ENCODE data around the gene TBC1D22B.
"Not testable (repeated sequence)": the region's sequence is repeated elsewhere in the genome, so short reads cannot be mapped to it uniquely, and the experiment has no call there.

Gene TBC1D22B

GRCh38 chr6:37324131-37325033, 66.8 kb downstream of the TBC1D22B start:
- no peak for TF ChIP-seq CTCF (IDR thresholded peaks at IDR 0.05; ENCODE audit: low read depth, low read length)
- no peak for DNase-seq (ENCODE audit: extremely low read depth, low read depth)

GRCh38 chr6:37330345-37330744, 72.8 kb downstream of the TBC1D22B start:
- not testable (repeated sequence) for DNase-seq (ENCODE audit: extremely low read depth, low read depth)

- DNase-seq (ENCODE audit: extremely low read depth, low read depth) = no peak
- TF ChIP-seq CTCF (IDR thresholded peaks at IDR 0.05; ENCODE audit: low read depth, low read length) = no peak
These were observed 73.5 kb downstream of the TBC1D22B start for GRCh38 chr6:37331047-37331446.

GRCh38 chr6:37332894-37333293, 75.3 kb downstream of the TBC1D22B start:
- TF ChIP-seq CTCF (IDR thresholded peaks at IDR 0.05; ENCODE audit: low read depth, low read length) = no peak
- no peak for DNase-seq (ENCODE audit: extremely low read depth, low read depth)

- no peak for DNase-seq (ENCODE audit: extremely low read depth, low read depth)
- TF ChIP-seq CTCF (IDR thresholded peaks at IDR 0.05; ENCODE audit: low read depth, low read length) = no peak
These were observed 76.5 kb downstream of the TBC1D22B start for GRCh38 chr6:37334047-37334446.

GRCh38 chr6:37338317-37338716, 80.7 kb downstream of the TBC1D22B start:
- not testable (repeated sequence) for DNase-seq (ENCODE audit: extremely low read depth, low read depth)

- no peak for DNase-seq (ENCODE audit: extremely low read depth, low read depth)
- no peak for TF ChIP-seq CTCF (IDR thresholded peaks at IDR 0.05; ENCODE audit: low read depth, low read length)
These were observed 81.2 kb downstream of the TBC1D22B start for GRCh38 chr6:37338745-37339255.

GRCh38 chr6:37339741-37340638, 82.4 kb downstream of the TBC1D22B start:
- no peak for DNase-seq (ENCODE audit: extremely low read depth, low read depth)

More at GRCh38 chr6:37339741-37340638, 82.4 kb downstream of the TBC1D22B start:
- no peak for TF ChIP-seq CTCF (IDR thresholded peaks at IDR 0.05; ENCODE audit: low read depth, low read length)

Measured in AG09319 (cell line).